Endothelial cell of umbilical vein (primary cell): ENCODE data around the gene COQ7. TPM values are rescaled to one million over a fixed set of nuclear protein-coding genes. Genes with fewer than 3 reads are reported as not detected.

Experiments used
- BruUV-seq: library from RNA; stranded (reverse); fragments of 400-500 nt; replicated peaks from 2 replicates; lab custom pipeline; 2021; lab: Mats Ljungman, UMichigan
- CTCF ChIA-PET: fragments of 300-600, 350-600 bp; sonication (Branson Sonifier 250); formaldehyde crosslinking; loops from one replicate; lab custom pipeline; 2021; ENCODE audit warnings: antibody characterized with exemption, inconsistent platforms; lab: Charles Lee
- POLR2A ChIA-PET: fragments of 300-600, 350-600 bp; sonication (Branson Sonifier 250); formaldehyde crosslinking; loops from one replicate; lab custom pipeline; 2021; ENCODE audit warnings: antibody characterized with exemption, inconsistent platforms; lab: Charles Lee
- DNase-seq: peaks from one replicate; pipeline ENCODE4 v3.0.0-alpha.2; 2011; ENCODE audit warnings: low read depth, low spot score
- FAIRE-seq: peaks from 2 replicates; lab custom pipeline; 2011; peaks lifted over from hg19 to GRCh38; lab: Jason Lieb, UNC
- H2AFZ ChIP-seq: 2 replicates; pipeline ENCODE4 v1.6.0; 2012; ENCODE audit warnings: low read depth, low read length, control low read depth, inconsistent platforms
- H3K27ac ChIP-seq: 2 replicates; pipeline ENCODE4 v1.5.1; 2011; ENCODE audit warnings: low read depth, mild to moderate bottlenecking, control low read depth, low read length, moderate library complexity; ENCODE audit not compliant: insufficient read depth
- H3K27me3 ChIP-seq, 2 experiments: 2 replicates each; pipeline versions ENCODE4 v1.6.0 to v1.6.1; 2011; ENCODE audit warnings: low read length in 2 of 2, mixed read lengths in 1 of 2; ENCODE audit not compliant: control insufficient read depth in 2 of 2, insufficient read depth in 2 of 2
- H3K36me3 ChIP-seq, 2 experiments: 2 replicates in 1 of 2; 3 replicates in 1 of 2; pipeline ENCODE4 v1.5.1; 2011; ENCODE audit warnings: low read length in 2 of 2, mild to moderate bottlenecking in 1 of 2, moderate library complexity in 1 of 2; ENCODE audit not compliant: control insufficient read depth in 2 of 2, insufficient read depth in 2 of 2; ENCODE audit errors: extremely low read depth in 1 of 2
- H3K4me1 ChIP-seq: 3 replicates; pipeline ENCODE4 v1.5.1; 2011; ENCODE audit warnings: mild to moderate bottlenecking, low read length; ENCODE audit not compliant: control insufficient read depth, insufficient read depth; ENCODE audit errors: extremely low read depth
- H3K4me2 ChIP-seq: 2 replicates; pipeline ENCODE4 v1.6.1; 2011; ENCODE audit warnings: low read length, control low read depth, mixed read lengths; ENCODE audit not compliant: insufficient read depth
- H3K4me3 ChIP-seq, 3 experiments: fragments of 200-600 bp in 1 of 3; sonication (generic), shearing (Covaris generic) in 1 of 3; replicated peaks in 1 of 3; 2 replicates each; pipeline ENCODE4 v1.5.1; 2011 to 2016; ENCODE audit warnings: control low read depth in 3 of 3, low read length in 3 of 3, mild to moderate bottlenecking in 2 of 3, inconsistent platforms in 1 of 3, low read depth in 1 of 3, moderate library complexity in 1 of 3; ENCODE audit not compliant: insufficient read depth in 1 of 3
- H3K79me2 ChIP-seq: 2 replicates; pipeline ENCODE4 v1.6.0; 2012; ENCODE audit warnings: low read length, inconsistent platforms; ENCODE audit not compliant: control insufficient read depth, insufficient read depth
- H3K9ac ChIP-seq: replicated peaks from 2 replicates; pipeline ENCODE3; 2011; ENCODE audit warnings: low read length, control low read depth; ENCODE audit not compliant: insufficient read depth; ENCODE audit errors: extremely low read depth
- H3K9me1 ChIP-seq: replicated peaks from 3 replicates; pipeline ENCODE4 v1.6.0; 2011; ENCODE audit warnings: mild to moderate bottlenecking, low read length; ENCODE audit not compliant: control insufficient read depth, insufficient read depth; ENCODE audit errors: extremely low read depth
- H3K9me3 ChIP-seq: replicated peaks from 2 replicates; pipeline ENCODE4 v1.5.1; 2012; ENCODE audit warnings: low read length, inconsistent platforms; ENCODE audit not compliant: control insufficient read depth, insufficient read depth
- H4K20me1 ChIP-seq: replicated peaks from 2 replicates; pipeline ENCODE3; 2011; ENCODE audit warnings: mild to moderate bottlenecking, low read length; ENCODE audit not compliant: control insufficient read depth, insufficient read depth; ENCODE audit errors: extremely low read depth
- CTCF ChIP-seq, 2 donors: IDR thresholded peaks; 1 replicate in 1 of 2; 2 replicates in 1 of 2; pipeline ENCODE4 v1.5.1; 2011; ENCODE audit warnings: low read length in 2 of 2, mild to moderate bottlenecking in 2 of 2, moderate library complexity in 2 of 2, control low read depth in 1 of 2, inconsistent platforms in 1 of 2, low read depth in 1 of 2; ENCODE audit not compliant: insufficient read depth in 1 of 2; ENCODE audit errors: extremely low read depth in 1 of 2
- EZH2 ChIP-seq: IDR thresholded peaks from 2 replicates; pipeline ENCODE4 v1.6.1; 2012; ENCODE audit warnings: borderline replicate concordance, low read depth, mild to moderate bottlenecking, moderate library complexity, low read length, inconsistent platforms; ENCODE audit not compliant: severe bottlenecking
- FOS ChIP-seq: IDR thresholded peaks from 2 replicates; pipeline ENCODE4 v1.6.1; 2011; ENCODE audit warnings: mild to moderate bottlenecking, low read length, moderate library complexity, borderline replicate concordance; ENCODE audit not compliant: insufficient read depth
- GATA2 ChIP-seq: IDR thresholded peaks from 2 replicates; pipeline ENCODE4 v1.7.0; 2011; ENCODE audit warnings: low read depth, mild to moderate bottlenecking, moderate library complexity, mixed read lengths, low read length; ENCODE audit not compliant: insufficient read length, insufficient read depth
- JUN ChIP-seq: IDR thresholded peaks from 2 replicates; pipeline ENCODE4 v1.6.1; 2011; ENCODE audit warnings: borderline replicate concordance, low read depth; ENCODE audit not compliant: insufficient read length, insufficient read depth
- MAX ChIP-seq: IDR thresholded peaks from 2 replicates; pipeline ENCODE4 v1.6.1; 2011; ENCODE audit not compliant: insufficient read depth, insufficient read length
- MYC ChIP-seq: IDR thresholded peaks from one replicate; pipeline ENCODE4 v1.6.1; 2011; ENCODE audit warnings: mild to moderate bottlenecking, low read depth, low read length
- POLR2A ChIP-seq: IDR thresholded peaks from 2 replicates; pipeline ENCODE4 v1.6.1; 2012; ENCODE audit warnings: low read depth, mild to moderate bottlenecking, control low read depth, low read length
- POLR2AphosphoS5 ChIP-seq: IDR thresholded peaks from 2 replicates; pipeline ENCODE4 v1.6.1; 2012; ENCODE audit warnings: low read depth, mild to moderate bottlenecking, control low read depth, low read length, moderate library complexity; ENCODE audit not compliant: insufficient read depth
- dilution Hi-C: fragments of 300-500 bp; cut with MboI; formaldehyde crosslinking; loops from one replicate; pipeline ENCODE4 v1.15.0; 2019; ENCODE audit warnings: low sequenced_read_pairs; ENCODE audit not compliant: extremely low pct_ligation_motif_present
- intact Hi-C: fragments of 100-400 bp; cut with micrococcal nuclease; formaldehyde crosslinking; loops from one replicate; pipeline ENCODE4 v1.10.0; 2022
- polyA plus RNA-seq, 4 experiments: library from polyadenylated mRNA; depleted of rRNA in 3 of 4; stranded (reverse) in 3 of 4; unstranded in 1 of 4; fragments of >200 nt; gene quantifications; 2 replicates each; pipeline versions ENCODE4 v1.2.1 to v1.2.3, GENCODE V29; 2011 to 2012; ENCODE audit warnings: missing spikeins in 1 of 4
- total RNA-seq: library from RNA; stranded (reverse); gene quantifications from 2 replicates; pipeline ENCODE4 v1.2.3, GENCODE V29; 2021

The COQ7 gene
- total and polyA plus RNA-seq, 2 donors (not counting 3 experiments of a cell fraction or from before 2014, with no cell fraction given), result 12.9 to 24.2 TPM

- intact Hi-C loops (no loop called here), dilution Hi-C loops (no loop called here)
- Histone ChIP-seq H3K27me3 (no peaks in the 10 kb centered on the region), H3K27ac (no peak overlapping the region), H2AFZ (no peak overlapping the region), H3K9ac (no peak overlapping the region), H3K79me2 (no peaks in the 10 kb centered on the region), H3K36me3 (peaks cover 0 to 2% of the 10 kb centered on the region in 2 experiments), H3K4me3 (no peak overlapping the region), H3K4me2 (no peak overlapping the region), H3K4me1 (peaks cover 11% of the 10 kb centered on the region), H3K9me3 (no peaks in the 10 kb centered on the region), H3K9me1 (no peaks in the 10 kb centered on the region), H4K20me1 (no peaks in the 10 kb centered on the region)
- ChIA-PET CTCF (no interaction called here), POLR2A (no interaction called here)
- TF ChIP-seq MYC (no peak), GATA2 (no peak), JUN (no peak), POLR2AphosphoS5 (no peak), FOS (no peak), EZH2 (no peak), MAX (no peak), POLR2A (no peak), CTCF (IDR thresholded peaks at IDR 0.05; ENCODE audit: extremely low read depth in 1 of 2, insufficient read depth in 1 of 2, low read depth in 1 of 2, low read length in 2 of 2) (no peak)
- no peak for DNase-seq
- FAIRE-seq, result no peak
- BruUV-seq, result no TSS peak
Measured at GRCh38 chr16:19126300-19126699, 58.9 kb downstream of the COQ7 start.
